HFF-Myc (cell line): Measurements from ENCODE around the gene ZNF664.

ENCODE experiments used
- DNase-seq: peaks from one replicate; pipeline ENCODE4 v3.0.0-alpha.2; 2011; ENCODE audit warnings: low read depth; ENCODE audit errors: extremely low read depth
- H3K4me3 ChIP-seq: replicated peaks from 2 replicates; pipeline ENCODE4 v1.5.1; 2011; ENCODE audit warnings: low read depth, mild to moderate bottlenecking, control low read depth, low read length
- CTCF ChIP-seq: IDR thresholded peaks from 2 replicates; pipeline ENCODE4 v1.5.1; 2012; ENCODE audit warnings: mild to moderate bottlenecking, low read depth, low read length, control low read depth; ENCODE audit errors: missing control alignments

Gene ZNF664

GRCh38 chr12:124010687-124011086 lies 37.7 kb downstream of the ZNF664 start:
- TF ChIP-seq CTCF = no peak
- no peak overlapping the region for H3K4me3 ChIP-seq
- DNase-seq = no peak

- TF ChIP-seq CTCF = no peak
- no peak for DNase-seq
- H3K4me3 ChIP-seq = no peak overlapping the region
Measured at GRCh38 chr12:124011435-124012115, 38.6 kb downstream of the ZNF664 start.

- TF ChIP-seq CTCF = no peak
- H3K4me3 ChIP-seq = no peak overlapping the region
- no peak for DNase-seq
Measured at GRCh38 chr12:124013073-124013472, 40.1 kb downstream of the ZNF664 start.

GRCh38 chr12:124015494-124016461 lies 42.8 kb downstream of the ZNF664 start:
- no peak for DNase-seq
- H3K4me3 ChIP-seq = no peak overlapping the region
- no peak for TF ChIP-seq CTCF

- TF ChIP-seq CTCF = no peak
- no peak overlapping the region for H3K4me3 ChIP-seq
- DNase-seq = no peak
Measured at GRCh38 chr12:124017064-124017463, 44.0 kb downstream of the ZNF664 start.

GRCh38 chr12:124018539-124018938 lies 45.5 kb downstream of the ZNF664 start:
- H3K4me3 ChIP-seq = no peak overlapping the region
- TF ChIP-seq CTCF = no peak
- DNase-seq = no peak
